Adrenal gland (tissue), 12 donors: ENCODE data around the gene TANK. TPM values are rescaled to one million over a fixed set of nuclear protein-coding genes. Genes with fewer than 3 reads are reported as not detected.
A peak's percentile ranks its signal among the peaks of the same experiment; 100 is the strongest.

Experiments used
- DNase-seq, 7 donors: peaks; one replicate each; pipeline ENCODE4 v3.0.0-alpha.2; 2019 to 2020
- H3K27ac ChIP-seq, 5 donors: fragments of 200-600 bp; sonication (generic) in 4 of 5; 1 replicate in 3 of 5; 2 replicates in 2 of 5; pipeline versions ENCODE4 v1.5.1 to v1.8.0; 2016 to 2020; ENCODE audit warnings: mild to moderate bottlenecking in 1 of 5
- H3K27me3 ChIP-seq: fragments of 200-600 bp; 2 replicates; pipeline ENCODE4 v1.8.0; 2021
- H3K36me3 ChIP-seq, 2 donors: fragments of 200-600 bp; replicated peaks in 1 of 2; 1 replicate in 1 of 2; 2 replicates in 1 of 2; pipeline versions ENCODE4 v1.5.1 to v1.8.0; 2018 to 2022
- H3K4me1 ChIP-seq, 2 donors: fragments of 200-600 bp; replicated peaks in 1 of 2; 1 replicate in 1 of 2; 2 replicates in 1 of 2; pipeline versions ENCODE4 v1.5.1 to v1.8.0; 2018 to 2021
- H3K4me3 ChIP-seq, 4 donors: fragments of 200-600 bp; sonication (generic) in 3 of 4; one replicate each; pipeline ENCODE4 v1.5.1; 2016 to 2018
- H3K9me3 ChIP-seq, 3 donors: fragments of 200-600 bp; sonication (generic) in 1 of 3; replicated peaks in 1 of 3; 1 replicate in 2 of 3; 2 replicates in 1 of 3; pipeline versions ENCODE4 v1.5.1 to v1.8.0; 2016 to 2021
- POLR2A ChIP-seq, 2 donors: fragments of 450-650 bp; IDR thresholded peaks; one replicate each; pipeline ENCODE4 v1.6.1; 2017; ENCODE audit warnings: antibody characterized with exemption in 2 of 2, mild to moderate bottlenecking in 2 of 2, moderate library complexity in 1 of 2
- WGBS, 4 donors: extraction: QIAGEN DNeasy Blood & Tissue Kit in 2 of 4; methylation state at CpG; one replicate each; pipeline versions ENCODE4 v1.1.5 to v1.1.7; 2013 to 2017; 5-methylcytosine and 5-hydroxymethylcytosine counted together
- intact Hi-C, 2 donors: fragments of 100-400 bp; cut with DNase I; formaldehyde crosslinking; loops; one replicate each; pipeline versions ENCODE4 v1.14.1 to v1.15.0; 2022 to 2023
- polyA plus RNA-seq, 3 donors: library from polyadenylated mRNA; stranded (reverse); fragments of 200-250 nt in 2 of 3; fragments of 350-450 nt in 1 of 3; fragmentation: Illumina TruSeq in 1 of 3; extraction: RNeasy Lipid Tissue Mini Kit (QIAGEN cat#74804) in 1 of 3; gene quantifications; one replicate each; pipeline ENCODE4 v1.2.3, GENCODE V29; 2013 to 2014
- total RNA-seq, 9 donors: library from RNA; depleted of rRNA in 4 of 9; stranded (reverse); fragments of >200 nt in 4 of 9; fragments of 120-200 nt in 1 of 9; fragmentation: NEBNext Ultra II Directional in 1 of 9; extraction: Animal tissue kit (Norgen Biotek cat#: 25700) in 1 of 9; gene quantifications; one replicate each; pipeline versions ENCODE4 v1.1.0 to v1.2.4, GENCODE V29; 2013 to 2023
- TF ChIP-seq, protein P1 (sequence below), 6 experiments: fragments of 450-650 bp in 4 of 6; fragments of 200-600 bp in 2 of 6; sonication (generic) in 1 of 6; IDR thresholded peaks; 1 replicate in 5 of 6; 2 replicates in 1 of 6; pipeline versions ENCODE4 v1.5.1 to v1.8.0; 2016 to 2021; ENCODE audit warnings: antibody characterized with exemption in 6 of 6, mild to moderate bottlenecking in 2 of 6, moderate library complexity in 1 of 6
- donor health status: healthy with polysubstance abuse.
- donor health status: Bipolar disorder and iron deficiency.
- donor health status: DM: yes; HTN: yes; CAD: no.
- donor health status: DM: no; HTN: no; CAD: no.
- donor health status: DM: no; HTN: no; CAD: no.
- donor health status: DM: yes; HTN: yes; CAD: no.

The TANK gene
- total and polyA plus RNA-seq, 12 donors: 23.7 to 90.9 (median 55.0) TPM

DNA sequence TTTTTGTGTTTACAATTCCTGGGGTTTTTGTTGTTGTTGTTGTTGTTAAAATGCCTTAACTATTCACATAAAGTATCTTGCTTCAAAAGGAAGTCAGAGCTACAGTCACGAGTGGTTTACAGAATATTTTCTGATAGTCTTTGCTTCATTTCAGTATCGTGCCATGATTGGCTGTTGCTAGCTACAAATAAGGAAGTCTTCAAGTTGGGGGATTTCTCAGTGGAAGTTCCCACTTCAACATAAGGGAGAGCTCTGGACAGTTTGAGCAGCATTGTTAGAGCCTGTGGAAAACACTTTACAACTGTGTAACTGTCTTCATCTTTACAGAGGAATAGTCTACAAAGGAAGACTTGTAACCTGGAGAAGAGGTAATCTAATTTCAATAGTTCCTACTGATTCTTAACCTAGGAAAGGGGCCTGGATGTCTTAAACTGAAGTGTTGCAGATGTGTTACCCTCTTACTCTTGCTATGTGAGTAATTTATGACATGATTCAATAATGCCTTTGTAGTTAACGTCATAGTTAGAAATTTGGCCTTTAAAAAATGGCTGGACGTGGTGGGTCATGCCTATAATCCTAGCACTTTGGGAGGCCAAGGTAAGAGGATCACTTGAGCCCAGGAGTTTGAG is 23.4 kb upstream of the TANK start:
- no peak for TF ChIP-seq POLR2A (IDR thresholded peaks at IDR 0.05)
- TF ChIP-seq, protein P1, sequence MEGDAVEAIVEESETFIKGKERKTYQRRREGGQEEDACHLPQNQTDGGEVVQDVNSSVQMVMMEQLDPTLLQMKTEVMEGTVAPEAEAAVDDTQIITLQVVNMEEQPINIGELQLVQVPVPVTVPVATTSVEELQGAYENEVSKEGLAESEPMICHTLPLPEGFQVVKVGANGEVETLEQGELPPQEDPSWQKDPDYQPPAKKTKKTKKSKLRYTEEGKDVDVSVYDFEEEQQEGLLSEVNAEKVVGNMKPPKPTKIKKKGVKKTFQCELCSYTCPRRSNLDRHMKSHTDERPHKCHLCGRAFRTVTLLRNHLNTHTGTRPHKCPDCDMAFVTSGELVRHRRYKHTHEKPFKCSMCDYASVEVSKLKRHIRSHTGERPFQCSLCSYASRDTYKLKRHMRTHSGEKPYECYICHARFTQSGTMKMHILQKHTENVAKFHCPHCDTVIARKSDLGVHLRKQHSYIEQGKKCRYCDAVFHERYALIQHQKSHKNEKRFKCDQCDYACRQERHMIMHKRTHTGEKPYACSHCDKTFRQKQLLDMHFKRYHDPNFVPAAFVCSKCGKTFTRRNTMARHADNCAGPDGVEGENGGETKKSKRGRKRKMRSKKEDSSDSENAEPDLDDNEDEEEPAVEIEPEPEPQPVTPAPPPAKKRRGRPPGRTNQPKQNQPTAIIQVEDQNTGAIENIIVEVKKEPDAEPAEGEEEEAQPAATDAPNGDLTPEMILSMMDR (IDR thresholded peaks at IDR 0.05): no peak
- peaks cover 9 to 33% of the 10 kb centered on the region in 2 donors for H3K4me1 ChIP-seq
- intact Hi-C loops: no loop called here
- WGBS, 4 donors: 42 to 56% (median 48%) methylated on average over 4 of the region's 4 CpGs
- no peak for DNase-seq
- H3K4me3 ChIP-seq: peak overlapping the region in 1 of 4 donors; percentile 25
- no peaks in the 10 kb centered on the region for H3K27me3 ChIP-seq
- no peaks in the 10 kb centered on the region for H3K36me3 ChIP-seq
- no peaks in the 10 kb centered on the region for H3K9me3 ChIP-seq
- peak overlapping the region in 2 of 5 donors; percentile 42 to 52 for H3K27ac ChIP-seq

DNA sequence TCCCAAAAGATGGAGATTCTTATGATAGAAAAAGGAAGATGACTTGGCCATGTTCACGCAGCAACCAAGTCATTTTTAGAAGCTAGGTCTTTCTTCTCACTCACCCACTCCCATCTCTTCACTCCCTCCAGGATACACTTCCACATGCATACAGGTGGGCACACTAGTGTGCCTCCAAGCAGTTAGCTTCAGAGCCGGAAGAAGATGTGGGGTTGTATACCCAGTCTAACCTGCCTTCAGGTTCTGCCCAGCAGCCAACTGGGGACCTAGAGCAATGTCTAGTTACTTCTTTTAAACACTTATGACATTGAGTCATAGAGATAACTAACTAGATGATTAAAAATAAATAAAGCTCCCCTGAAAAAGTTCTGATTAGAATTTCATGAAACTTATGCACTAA is 21.8 kb upstream of the TANK start:
- no peaks in the 10 kb centered on the region for H3K36me3 ChIP-seq
- H3K27ac ChIP-seq: no peak overlapping the region
- peaks cover 9 to 33% of the 10 kb centered on the region in 2 donors for H3K4me1 ChIP-seq

DNA sequence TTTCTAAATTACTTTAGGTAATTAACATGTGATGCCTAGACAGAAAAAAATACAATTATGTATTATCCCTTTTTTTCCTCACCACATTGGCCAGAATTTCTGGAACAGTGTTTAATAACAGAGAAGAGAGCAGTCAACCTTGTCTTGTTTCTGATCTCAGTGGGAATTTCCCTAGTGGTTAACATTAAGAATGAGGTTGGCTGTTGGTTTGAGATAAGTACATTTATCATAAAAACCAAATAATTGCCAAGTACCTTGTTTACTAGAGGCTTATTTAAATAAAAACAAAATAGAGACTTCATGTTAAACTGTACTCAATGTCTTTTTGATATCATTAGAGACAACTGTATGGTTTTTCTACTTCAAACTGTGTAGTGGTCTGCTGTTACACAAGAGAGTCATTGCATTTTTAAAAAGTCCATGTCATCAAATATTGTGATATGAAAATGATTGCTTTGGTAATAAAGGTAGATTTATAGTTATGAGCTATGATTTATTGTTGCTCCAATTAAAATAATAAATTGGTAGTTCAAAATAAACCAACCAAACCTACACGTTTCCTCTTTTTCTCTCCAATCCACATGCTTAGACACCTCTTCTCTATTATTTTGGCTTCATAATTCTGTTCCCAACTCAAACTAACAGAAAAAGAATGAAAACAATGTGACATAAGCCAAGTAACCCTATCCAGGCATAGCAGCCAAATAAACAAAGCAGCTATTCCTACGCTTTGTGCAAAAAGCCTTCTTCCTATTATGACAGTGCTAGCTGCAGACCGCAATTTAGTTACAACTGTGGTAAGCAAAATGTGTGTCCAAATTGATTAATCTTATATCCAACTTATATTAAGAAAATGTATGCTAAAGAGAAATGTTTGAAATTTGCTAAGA is 20.9 kb upstream of the TANK start:
- Histone ChIP-seq H3K27me3 (no peaks in the 10 kb centered on the region), H3K4me1 (peaks cover 9 to 33% of the 10 kb centered on the region in 2 donors), H3K4me3 (peak overlapping the region in 1 of 4 donors; percentile 11), H3K27ac (no peak overlapping the region), H3K9me3 (no peaks in the 10 kb centered on the region), H3K36me3 (no peaks in the 10 kb centered on the region)
- intact Hi-C loops: no loop called here
- WGBS, 4 donors: 49 to 56% (median 52%) methylated on average over 3 of the region's 3 CpGs
- no peak for TF ChIP-seq POLR2A (IDR thresholded peaks at IDR 0.05)
- TF ChIP-seq, protein P1 (IDR thresholded peaks at IDR 0.05): no peak
- no peak for DNase-seq

More for the DNA sequence above, 21.8 kb upstream of the TANK start:
- peak overlapping the region in 1 of 4 donors; percentile 25 for H3K4me3 ChIP-seq
- H3K9me3 ChIP-seq: no peaks in the 10 kb centered on the region
- WGBS, 4 donors: 75 to 83% (median 80%) methylated on average over 2 of the region's 2 CpGs
- H3K27me3 ChIP-seq: no peaks in the 10 kb centered on the region
- DNase-seq: no peak
- TF ChIP-seq, protein P1 (IDR thresholded peaks at IDR 0.05): no peak
- no peak for TF ChIP-seq POLR2A (IDR thresholded peaks at IDR 0.05)
- intact Hi-C loops: no loop called here

DNA sequence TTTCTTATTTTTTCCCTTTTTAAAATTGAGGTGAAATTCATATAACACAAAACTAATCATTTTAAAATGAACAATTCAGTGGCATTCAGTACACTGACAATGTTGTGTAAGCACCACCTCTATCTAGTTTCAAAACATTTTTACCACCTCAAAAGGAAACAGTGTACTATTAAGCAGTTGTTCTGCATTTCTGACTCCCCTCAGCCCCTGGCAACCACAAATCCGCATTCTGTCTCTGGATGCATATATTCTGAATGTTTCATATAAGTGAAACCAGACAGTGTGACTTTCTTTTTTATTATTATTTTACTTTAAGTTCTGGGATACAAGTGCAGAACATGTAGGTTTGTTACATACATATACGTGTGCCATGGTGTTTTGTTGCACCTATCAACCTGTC is 19.2 kb upstream of the TANK start:
- Histone ChIP-seq H3K4me1 (peaks cover 0 to 16% of the 10 kb centered on the region in 2 donors), H3K27ac (no peak overlapping the region), H3K9me3 (no peaks in the 10 kb centered on the region), H3K36me3 (no peaks in the 10 kb centered on the region), H3K4me3 (no peak overlapping the region), H3K27me3 (no peaks in the 10 kb centered on the region)
- 78 to 92% (median 87%) methylated on average over 2 of the region's 2 CpGs for WGBS, 4 donors
- TF ChIP-seq, protein P1 (IDR thresholded peaks at IDR 0.05): no peak
- TF ChIP-seq POLR2A (IDR thresholded peaks at IDR 0.05): no peak
- no peak for DNase-seq
- intact Hi-C loops: no loop called here
